HG03439 (cell line): ENCODE results near the gene TPGS2.
"Not testable (repeated sequence)": the region's sequence is repeated elsewhere in the genome, so short reads cannot be mapped to it uniquely, and the experiment has no call there.

ENCODE experiments used
- ATAC-seq: cut with Tn5 transposase; IDR thresholded peaks from one replicate; pipeline ENCODE4 v1.9.1; 2021; ENCODE audit warnings: mild to moderate bottlenecking, moderate library complexity; ENCODE audit not compliant: unreplicated experiment

Gene TPGS2

DNA sequence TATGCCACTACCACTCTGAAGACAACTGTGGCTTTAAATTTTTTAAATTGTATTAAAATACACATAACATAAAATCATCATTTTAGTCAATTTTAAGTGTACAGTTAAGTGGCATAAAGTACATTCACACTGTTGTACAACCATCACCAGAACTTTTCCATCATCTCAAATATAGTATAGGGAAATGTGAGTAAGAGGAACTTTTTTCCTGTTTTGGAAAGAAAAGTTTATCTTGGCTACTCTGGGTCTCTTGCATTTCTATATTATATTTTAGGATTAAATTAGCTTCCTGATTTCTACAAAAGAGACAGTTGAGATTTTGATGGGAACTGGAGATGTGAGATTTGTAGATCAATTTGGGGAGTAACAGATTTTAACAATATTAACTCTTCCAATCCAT is 3.3 kb downstream of the TPGS2 start:
- ATAC-seq = no peak

DNA sequence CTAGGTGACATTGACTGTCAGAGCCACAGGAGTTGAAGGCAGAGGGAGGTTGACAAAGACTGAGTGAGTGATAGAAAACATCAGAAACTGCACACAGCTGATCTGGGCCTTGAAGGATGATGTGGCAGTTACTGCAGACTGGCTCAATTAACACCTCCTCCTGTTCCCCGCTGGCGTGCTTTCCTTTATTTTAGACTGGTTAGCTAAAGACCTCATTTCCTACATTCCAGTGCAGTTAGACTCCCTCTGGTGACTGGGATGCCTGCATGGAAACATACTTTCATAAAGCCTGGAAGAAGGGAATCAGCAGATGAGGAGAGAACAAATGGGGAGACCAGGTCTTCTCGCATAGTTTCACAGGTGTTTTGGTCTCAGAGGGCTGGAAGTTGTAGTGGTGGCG is 7.1 kb downstream of the TPGS2 start:
- ATAC-seq = no peak

DNA sequence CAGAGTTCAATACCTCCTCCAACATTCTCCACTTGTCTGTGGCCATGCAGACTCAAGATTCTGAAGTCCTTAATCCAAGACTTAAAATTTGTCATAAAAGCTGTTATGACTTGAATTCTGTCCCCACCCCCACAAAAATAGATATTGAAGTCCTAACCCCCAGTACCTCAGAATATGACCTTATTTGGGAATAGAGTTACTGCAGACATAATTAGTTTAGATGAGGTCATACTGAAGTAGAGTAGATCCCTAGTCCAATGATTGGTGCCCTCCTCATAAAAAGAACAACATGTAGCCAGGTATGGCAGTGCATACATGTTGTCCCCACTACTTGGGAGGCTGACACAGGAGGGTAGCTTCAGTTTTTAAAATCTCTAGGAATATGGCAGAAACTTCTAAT is 9.2 kb downstream of the TPGS2 start:
- no peak for ATAC-seq

DNA sequence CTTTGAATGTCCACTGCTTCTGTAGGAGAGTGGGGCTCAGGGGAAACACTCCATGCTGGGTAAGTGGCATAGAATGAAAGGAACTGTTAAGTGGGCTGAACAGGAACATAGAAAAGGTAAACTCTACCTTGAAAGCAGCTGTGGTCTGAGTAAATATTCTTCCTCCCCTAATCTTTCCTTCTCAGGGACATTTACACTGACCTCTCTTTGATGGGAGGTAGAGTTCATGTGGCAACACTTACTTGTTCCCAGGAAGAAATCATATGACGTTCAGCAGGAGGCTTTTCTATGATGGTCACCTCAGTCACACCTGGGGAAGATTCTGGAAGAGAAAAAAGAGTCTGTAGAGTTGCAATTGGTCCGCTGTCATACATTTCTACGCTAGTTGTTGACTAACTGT is 10.2 kb downstream of the TPGS2 start:
- ATAC-seq = no peak

DNA sequence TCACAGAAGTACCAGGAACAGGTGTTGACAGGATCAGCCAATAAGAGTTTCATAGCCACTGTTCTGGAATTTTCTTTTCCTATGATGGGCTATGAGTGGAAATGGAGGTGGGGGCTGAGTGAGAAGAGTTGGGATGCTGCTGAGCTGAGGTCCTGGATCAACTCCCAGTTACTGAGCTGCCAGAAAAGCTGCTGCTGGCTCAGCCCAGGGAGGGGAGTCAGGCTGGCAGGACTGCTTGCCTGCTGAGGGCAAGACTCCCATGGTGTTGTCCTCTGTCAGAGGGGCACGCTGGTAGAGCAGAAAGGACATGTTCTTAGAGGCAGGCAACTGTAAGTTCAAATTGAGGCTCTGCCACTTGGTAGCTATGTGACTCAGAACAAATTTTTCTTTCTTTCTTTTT is 11.8 kb downstream of the TPGS2 start:
- no peak for ATAC-seq

DNA sequence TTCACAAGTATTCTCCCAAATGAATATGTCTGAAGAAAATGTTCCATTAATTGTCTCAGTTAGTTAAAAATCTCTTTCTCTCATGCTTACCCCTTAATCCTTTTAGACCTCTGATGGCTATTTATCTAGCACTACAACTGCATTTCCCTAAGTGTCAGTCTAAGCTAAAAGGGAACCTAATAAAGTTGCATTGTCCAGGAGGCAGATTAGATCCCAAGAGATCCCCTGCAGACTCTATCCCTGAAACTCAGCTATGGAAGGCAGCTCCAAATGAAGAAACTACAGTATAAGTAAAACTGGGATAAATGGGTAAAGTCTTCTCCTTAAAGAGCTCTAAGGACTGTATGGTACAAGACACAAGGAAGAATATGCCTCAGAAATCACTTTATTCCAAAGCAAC is 12.7 kb downstream of the TPGS2 start:
- not testable (repeated sequence) for ATAC-seq

DNA sequence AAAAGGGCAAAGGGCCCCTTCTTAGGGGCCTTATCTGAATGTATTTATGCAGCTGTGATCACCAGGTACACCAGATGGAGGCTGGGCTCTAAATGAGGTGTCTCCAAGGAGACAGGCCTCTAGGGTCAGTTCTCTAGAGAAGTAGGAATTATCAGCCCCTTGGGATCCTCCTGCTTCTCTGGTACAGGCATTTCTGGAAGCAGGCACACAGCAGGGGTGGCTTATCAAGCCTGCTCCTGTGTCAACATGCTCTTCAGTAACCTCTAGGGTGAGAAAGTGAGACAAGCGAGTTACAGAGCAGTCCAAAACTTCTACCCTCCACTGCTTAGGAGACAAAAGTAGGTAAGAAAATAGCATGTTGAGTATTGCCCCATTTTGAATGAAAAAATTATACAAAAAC is 13.8 kb downstream of the TPGS2 start:
- ATAC-seq = no peak

DNA sequence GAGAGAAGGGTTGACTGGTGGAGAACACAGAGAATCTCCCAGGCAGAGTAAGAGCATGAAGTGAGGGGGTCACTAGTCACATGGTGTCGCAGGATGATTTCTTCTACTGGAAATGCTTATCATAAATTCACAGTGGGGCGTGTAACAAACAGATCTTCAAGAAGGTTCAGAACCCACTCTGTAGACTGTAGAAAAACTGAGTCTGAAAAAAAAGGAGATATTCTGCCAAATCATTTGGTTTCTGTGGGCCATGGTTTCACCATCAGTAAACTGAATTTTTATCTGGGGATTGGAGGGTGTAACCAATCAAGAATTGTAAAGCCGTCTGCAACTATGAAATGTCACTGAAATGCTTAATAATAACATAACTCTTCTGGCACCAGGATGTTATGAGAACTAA is 15.0 kb downstream of the TPGS2 start:
- no peak for ATAC-seq

DNA sequence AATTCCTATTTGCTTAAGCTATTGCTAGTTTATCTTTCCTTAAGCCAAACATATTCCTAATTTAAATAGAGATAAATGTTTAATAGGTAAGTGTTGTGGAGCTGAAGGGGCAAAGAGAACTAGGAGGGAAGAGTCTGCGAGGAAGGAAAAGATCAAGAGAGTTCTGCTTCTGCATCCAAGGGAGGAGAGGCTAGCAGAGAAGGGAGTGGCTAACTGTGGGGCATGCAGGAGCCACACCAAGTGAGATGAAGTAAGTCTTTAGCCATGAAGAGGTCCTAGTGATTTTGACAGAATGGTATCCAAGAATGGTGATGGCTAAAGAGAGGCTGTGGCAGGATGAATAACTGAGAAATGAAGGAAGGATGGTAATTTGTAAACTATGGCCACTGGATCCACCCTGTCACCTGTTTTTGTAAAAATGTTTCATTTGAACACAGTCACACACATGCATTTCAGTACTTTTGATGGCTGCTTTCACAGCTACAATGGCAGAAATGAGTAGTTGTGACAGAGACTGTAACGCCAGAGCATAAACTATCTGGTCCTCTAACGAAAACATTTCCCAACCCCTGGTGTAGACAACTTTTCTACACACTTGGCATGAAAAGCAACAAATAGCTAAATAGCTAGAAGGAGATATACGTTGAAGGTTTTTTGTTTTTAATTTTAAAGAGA is 15.6 kb downstream of the TPGS2 start:
- no peak for ATAC-seq

DNA sequence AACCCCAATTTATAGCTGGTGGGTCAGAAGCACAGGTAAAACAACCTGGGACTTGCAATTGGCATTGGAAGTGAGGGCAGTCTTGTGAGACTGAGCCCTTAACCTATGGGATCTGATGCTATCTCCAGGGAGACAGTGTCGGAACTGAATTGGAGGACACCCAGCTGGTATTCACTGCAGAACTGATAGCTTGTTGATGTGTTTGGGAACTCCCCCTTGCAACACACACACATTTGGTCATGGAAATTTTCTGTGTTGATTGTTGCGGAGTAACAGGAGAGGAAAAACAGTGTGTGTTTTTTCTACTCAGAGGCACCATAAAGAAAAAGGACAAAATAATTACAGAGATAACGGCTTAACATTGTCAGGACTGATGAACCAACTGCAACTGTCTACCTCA is 16.1 kb downstream of the TPGS2 start:
- no peak for ATAC-seq

DNA sequence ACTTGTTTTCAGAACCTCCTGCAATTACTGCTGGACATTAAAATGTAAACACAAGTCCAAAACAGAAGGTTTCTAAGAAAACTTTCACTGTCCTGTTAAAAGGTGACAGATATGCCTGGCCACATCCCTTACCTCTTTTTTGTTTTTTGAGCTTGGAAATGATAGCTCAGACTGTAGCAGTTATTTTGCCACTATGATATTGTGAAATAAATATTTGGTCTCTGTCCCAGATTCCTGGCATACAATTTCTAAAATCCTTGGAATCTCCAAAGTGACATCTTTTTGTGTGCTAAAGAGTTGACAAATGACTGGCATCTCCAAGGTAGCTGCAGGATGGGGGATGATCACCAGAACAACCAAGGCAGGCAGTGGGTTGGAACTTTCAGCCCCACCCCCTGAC is 16.8 kb downstream of the TPGS2 start:
- ATAC-seq = no peak

DNA sequence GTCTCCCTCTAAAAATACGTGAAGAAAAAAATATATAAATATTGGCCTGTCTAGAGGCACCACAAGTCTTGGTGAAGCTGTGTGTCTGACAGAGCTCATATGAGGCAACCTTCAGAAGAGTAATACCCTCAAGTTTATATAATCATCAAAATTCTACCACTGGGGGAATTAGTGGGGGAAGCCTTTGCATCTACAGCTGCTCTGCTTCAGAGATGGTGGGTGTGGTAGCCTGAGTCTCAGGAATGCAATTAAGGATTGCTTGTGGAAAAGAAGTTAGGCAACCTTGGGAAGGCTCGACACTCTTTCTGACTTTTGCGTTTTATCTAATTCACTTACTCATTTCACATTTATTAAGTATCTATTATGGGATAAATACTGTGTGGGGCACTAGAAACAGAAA is 17.4 kb downstream of the TPGS2 start:
- no peak for ATAC-seq

DNA sequence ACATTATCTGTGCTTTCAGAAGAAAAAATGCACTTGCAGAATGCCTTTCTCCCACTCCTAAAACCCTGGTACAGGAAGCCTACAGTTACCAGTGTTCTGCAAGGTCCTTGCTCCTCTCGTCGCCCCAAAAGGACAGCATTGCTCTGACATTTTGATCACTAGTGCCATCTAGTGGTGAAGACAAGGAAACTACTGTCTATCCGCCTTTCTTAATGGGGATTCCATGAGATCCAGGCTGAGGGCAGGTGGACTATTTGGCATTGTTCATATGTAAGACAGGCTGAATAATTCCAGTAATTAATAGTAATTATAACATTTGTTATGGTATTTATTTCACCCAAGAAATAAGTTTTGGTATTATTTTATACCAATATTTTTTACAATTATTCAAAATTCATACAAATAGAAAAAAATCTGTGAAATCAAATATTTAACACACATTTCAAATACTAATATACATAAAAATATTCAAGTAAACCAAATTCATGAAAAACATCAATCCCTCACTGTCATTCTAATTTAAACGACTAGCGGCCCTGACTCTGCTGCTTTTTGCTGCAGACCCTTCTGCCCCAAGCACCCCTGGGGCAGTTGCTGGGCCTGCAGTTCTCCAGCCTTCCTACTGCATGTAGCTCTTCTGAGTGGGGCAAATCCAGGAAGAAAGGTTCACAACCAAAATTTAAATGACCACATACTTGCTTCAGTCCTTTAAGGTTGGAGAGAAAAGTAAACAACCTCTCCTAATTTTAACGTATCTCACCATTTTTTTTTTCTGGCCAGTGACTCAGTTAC is 19.0 kb downstream of the TPGS2 start:
- ATAC-seq = peak; percentile 98

DNA sequence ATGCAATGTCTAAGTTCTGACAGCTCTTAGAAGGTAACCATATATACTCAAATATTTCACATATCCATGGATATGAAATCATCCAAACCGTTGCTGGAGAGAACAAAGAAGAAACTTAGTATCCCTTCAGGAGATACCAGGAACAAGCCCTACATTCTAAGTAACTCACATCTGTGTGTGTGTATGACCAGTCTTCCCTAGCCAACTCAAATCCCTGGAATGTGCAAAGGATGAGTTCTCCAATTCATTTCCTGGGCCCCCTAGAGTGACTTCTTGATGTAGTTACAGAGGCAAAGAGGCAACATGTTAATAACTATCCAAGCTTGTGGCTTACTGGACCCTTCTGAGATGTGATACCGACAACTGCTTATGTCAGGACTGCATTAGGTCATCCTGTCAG is 20.1 kb downstream of the TPGS2 start:
- ATAC-seq = no peak

DNA sequence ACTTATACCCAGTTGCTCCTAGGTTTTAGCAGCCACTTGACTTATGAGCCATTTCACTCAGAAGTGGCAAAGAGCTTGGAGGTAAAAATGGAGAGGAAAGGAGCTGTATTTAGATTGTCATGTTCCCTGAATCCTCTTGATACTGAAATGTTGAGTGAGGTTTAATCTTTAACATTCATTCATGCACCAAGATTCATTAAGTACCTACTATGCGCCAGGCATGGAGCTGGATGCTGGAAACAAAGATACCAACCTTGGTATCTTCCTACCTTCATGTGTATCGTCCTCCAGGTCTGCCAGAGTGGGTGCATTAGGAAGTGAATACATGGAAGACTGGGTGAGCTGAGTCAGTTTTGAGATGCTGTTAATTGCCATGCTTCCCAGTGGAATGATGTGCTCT is 23.7 kb downstream of the TPGS2 start:
- ATAC-seq = no peak

DNA sequence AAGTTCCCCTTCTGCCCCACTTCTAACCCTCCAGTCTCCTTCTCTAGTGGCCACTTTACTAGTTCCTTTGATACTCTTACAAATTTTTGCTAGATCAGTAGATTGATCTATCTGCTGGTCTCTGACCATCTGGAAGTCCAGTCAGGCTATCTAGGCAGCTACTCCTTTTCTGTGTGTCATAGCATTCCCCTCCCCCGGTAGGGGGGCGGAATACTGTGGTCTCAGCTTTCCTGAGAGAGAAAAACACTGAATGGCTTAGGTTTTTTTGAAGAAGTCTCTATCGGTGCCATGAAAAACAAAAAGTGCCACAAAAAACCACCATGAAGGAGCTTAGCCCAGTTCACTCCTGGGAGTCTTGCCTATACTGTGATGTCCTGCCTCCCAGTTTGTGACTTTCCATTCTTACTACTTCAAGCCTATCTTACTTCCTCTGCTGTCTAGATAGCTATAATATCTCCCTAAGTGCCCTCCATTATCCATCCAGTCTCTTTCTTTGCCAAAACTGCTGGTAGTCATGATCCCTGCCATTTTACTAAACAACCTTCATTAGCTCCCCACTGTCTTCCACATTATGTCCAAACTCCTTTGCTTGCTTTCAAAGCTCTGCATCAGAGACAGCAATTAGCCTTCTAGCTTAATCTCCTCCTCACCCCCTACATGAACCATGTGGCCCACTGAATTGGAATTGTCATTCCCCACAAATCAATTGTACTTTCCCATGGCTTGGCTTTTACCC is 29.9 kb downstream of the TPGS2 start:
- ATAC-seq = no peak

DNA sequence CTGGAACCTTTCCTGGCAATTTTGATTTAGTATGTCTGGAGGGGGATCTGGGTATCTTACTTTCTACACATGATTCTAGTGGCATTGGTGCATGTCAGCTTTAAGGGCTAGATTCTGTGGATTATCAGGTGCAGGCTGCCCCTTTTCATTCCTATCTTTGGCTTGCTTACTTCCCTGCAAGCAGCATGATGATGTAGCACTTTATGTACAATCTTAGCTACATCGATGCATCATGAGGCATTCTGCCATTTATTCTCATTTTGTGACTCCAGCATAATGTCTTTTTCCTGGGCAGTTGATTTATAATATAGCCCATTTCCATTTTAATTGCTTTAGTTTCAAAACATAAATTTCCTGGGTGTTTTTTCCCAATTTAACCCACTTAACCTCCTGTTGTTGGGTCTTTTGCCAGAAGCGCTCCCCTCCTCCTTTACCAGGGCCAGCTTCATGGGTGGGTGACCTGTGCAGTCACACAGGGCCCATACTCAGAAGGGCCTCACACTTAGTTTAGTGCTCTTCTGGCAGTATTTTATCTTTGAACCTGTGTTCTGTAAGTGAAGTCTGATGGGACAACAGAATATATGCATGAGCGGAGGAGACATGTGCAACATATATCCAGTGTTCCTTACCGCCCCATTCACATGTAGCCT is 36.0 kb downstream of the TPGS2 start:
- no peak for ATAC-seq

DNA sequence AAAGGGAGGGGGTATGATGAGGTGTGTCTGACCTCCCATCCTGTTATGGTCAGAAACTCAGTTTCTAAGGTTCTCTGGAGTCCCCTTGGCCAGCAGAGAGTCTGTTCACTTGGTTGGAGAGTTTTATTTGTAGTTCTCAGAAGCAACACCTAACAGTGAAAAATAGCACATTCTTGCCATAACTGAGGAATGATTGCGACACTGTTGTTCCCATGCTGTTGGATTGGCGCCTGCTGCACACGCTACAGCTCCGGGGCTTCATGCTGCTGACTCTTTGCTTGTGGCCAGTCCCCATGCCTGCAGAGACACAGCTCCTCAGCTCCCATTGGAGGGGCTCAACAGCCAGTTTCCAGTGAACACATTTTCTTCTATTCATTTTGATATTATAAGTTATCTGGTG is 42.1 kb downstream of the TPGS2 start:
- ATAC-seq = no peak

DNA sequence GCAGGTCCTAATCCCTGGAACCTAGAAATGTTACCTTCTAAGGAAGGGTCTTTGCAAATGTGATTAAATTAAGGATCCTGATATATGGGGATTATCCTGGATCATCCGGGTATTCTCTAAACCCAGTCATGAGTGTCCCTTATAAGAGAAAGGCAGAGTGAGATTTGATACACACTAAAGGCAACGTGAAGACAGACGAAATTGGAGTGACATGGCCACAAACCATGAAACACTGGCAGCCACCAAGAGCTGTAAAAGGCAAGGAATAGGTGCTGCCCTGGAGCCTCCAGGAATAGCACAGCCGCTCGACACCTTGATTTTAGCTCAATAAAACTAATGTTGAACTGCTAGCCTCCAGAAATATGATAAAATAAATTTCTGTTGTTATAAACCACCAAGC is 45.0 kb downstream of the TPGS2 start:
- no peak for ATAC-seq

DNA sequence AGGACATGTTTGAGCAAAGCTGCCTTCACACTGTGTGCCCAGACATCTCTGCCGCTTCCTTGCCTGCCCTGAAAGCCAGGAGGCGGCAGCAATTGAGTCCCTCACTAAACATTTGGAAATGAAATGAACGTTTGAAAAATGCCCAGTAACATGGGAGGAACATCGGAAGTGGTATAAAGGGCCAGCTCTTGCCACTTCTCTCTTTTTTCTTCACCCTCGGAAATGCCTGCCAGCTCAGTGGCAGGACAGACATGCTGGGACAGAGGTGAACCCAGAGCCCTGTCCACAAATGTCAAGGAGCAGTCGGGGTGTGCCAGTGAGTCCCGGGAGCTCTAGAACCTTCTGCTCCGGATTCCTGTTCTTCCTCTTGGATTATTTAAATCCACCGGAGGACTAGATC is 46.1 kb downstream of the TPGS2 start:
- ATAC-seq = no peak

DNA sequence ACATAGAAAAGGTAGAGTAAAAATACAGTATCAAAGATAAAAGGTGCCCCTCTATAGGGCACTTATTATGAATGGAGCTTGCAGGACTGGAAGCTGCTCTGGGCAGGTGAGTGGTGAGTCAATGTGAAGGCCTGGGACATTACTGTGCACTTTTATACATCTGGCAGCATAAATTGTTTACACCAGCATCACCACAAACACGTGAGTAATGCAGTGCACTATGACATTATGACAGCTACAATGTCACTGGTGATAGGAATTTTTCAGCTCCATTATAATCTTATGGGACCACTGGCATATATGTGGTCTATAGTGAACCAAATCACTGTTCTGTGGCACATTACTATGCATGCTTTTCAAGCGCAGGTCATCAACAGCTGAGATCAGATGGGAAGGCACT is 48.1 kb downstream of the TPGS2 start:
- ATAC-seq = no peak

DNA sequence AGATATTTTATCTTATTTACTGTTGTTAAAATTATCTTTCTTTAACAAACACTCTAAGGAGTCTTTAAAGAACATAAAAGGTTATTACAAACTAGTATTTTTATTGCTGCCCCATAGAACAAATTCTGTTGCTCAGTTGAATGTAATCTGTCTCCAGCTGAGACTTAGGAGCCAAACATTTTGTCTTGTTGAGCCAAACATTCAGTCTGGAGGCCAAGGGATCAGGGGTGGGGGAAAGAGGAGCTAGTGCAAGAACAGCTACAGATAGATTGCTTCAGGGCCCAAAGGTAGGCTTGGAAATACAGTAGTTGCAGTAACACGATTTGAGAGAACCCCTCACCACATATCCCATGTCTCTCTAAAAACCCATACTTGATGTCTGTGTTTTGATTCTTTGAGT is 51.2 kb downstream of the TPGS2 start:
- ATAC-seq = no peak
